ENCODE results near the gene RELA.
"Not testable (repeated sequence)": the region's sequence is repeated elsewhere in the genome, so short reads cannot be mapped to it uniquely, and the experiment has no call there.

Gene RELA

DNA sequence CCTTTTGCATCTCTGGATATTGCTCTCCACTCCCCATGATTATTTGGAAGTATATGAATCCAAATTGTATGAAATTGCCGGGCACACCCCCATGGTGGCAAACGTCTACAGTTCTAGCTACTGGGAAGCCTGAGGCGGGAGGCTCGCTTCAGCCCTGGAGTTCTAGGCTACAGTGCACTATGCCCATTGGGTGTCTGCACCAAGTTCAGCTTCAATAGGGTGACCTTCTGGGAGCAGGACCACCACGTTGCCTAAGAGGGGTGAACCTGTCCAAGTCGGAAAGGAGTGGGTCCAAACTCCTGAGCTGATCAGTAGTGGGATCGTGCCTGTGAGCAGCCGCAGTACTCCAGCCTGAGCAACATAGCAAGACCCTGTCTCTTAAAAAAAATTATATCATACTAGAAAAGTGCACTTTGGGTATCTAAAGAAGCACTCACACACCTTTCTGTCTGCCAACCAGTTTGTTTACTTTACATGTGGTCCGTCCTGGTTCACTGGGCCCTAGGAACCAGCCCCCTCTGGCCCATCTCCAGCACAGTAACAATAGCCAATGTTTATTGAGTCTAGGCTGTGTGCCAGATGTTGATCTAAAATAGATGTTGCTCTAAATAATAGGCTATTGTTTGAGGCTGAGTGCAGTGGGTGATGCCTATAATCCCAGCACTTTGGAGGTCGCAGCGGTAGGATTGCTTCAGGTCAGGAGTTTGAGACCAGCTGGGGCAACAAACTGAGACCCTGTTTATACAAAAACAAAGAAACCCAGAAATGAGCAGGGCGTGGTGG is 32.9 kb upstream of the RELA start:
- H3K36me3 ChIP-seq (replicated peaks) = no peaks in the 10 kb centered on the region
- peak in 1 of 2 experiments; percentile 61 for DNase-seq (ENCODE audit: low spot score in 2 of 2)
- peaks cover 2% of the 10 kb centered on the region; the same call in 1 of the 2 replicates for H3K9me3 ChIP-seq
- peaks cover 6% of the 10 kb centered on the region for H3K4me1 ChIP-seq
- H3K27me3 ChIP-seq (ENCODE audit: low read depth) = no peaks in the 10 kb centered on the region
- in situ Hi-C loops (cut with MboI; ENCODE audit: low sequenced_read_pairs) = no loop called here
- H3K4me3 ChIP-seq = no peak overlapping the region

DNA sequence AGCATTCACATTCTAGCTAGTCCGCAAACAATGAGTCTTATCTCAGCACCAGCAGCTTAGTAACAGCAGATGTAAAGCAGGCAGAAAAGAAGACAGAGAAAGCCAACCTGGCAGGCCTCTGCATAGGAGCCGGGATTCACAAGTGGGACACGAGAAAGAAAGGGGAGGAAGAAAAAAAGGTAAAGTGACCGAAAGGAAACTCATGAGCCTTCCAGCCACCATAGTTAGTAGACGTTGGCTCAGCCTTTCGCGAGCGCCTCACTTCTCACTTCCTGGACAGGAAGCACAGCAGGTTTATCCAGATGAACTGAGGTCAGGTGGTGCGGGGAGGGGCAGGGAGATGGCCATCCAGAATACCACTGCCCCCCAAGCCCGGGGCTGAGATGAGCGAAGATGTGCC is 29.7 kb upstream of the RELA start:
- H3K36me3 ChIP-seq (replicated peaks) = no peaks in the 10 kb centered on the region
- no peaks in the 10 kb centered on the region for H3K9me3 ChIP-seq
- no peak overlapping the region for H3K4me3 ChIP-seq
- in situ Hi-C loops (cut with MboI; ENCODE audit: low sequenced_read_pairs) = no loop called here
- peaks cover 6% of the 10 kb centered on the region for H3K4me1 ChIP-seq
- DNase-seq (ENCODE audit: low spot score in 2 of 2) = no peak
- H3K27me3 ChIP-seq (ENCODE audit: low read depth) = no peaks in the 10 kb centered on the region

- H3K4me3 ChIP-seq; DNase-seq (ENCODE audit: low spot score in 2 of 2); H3K9me3 ChIP-seq; in situ Hi-C loops (cut with MboI; ENCODE audit: low sequenced_read_pairs); H3K4me1 ChIP-seq; H3K36me3 ChIP-seq (replicated peaks); H3K27me3 ChIP-seq (ENCODE audit: low read depth): not testable (repeated sequence)
Observed at GRCh38 chr11:65691847-65692246, 29.1 kb upstream of the RELA start.

DNA sequence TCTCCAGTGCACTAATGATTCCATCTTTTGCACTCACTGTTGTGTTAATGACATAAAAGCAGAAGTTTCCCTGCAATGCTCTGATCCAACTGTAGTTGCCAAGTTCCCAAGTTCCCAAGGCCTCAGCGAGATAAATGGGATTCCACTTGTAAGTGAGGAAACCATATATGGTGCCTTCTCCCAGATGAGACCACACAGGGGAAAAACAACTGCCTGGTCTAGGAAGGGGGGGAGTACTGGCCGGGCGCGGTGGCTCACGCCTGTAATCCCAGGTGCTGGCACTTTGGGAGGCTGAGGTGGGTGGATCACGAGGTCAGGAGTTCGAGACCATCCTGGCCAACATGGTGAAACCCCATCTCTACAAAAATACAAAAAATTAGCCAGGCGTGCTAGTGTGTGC is 23.3 kb upstream of the RELA start:
- DNase-seq (ENCODE audit: low spot score in 2 of 2) = no peak
- in situ Hi-C loops (cut with MboI; ENCODE audit: low sequenced_read_pairs) = no loop called here
- no peaks in the 10 kb centered on the region for H3K36me3 ChIP-seq (replicated peaks)
- H3K27me3 ChIP-seq (ENCODE audit: low read depth) = peaks cover 10% of the 10 kb centered on the region
- H3K9me3 ChIP-seq = no peaks in the 10 kb centered on the region
- no peaks in the 10 kb centered on the region for H3K4me1 ChIP-seq
- H3K4me3 ChIP-seq = no peak overlapping the region

DNA sequence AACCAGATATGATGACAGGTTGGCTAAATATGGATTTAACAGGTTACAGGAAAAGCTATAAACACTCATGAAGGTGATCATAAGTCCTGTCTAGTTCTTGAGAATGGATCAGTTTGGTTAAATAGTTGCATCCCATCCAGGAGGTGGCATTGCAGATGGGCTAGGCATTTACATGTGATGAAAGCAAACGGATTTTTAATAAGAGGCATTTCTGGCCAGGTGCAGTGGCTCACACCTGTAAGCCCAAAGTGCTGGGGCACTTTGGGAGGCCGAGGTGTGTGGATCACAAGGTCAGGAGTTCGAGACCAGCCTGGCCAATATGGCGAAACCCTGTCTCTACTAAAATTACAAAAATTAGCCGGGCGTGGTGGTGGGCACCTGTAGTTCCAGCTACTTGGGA is 20.8 kb upstream of the RELA start:
- H3K9me3 ChIP-seq; H3K36me3 ChIP-seq (replicated peaks); DNase-seq (ENCODE audit: low spot score in 2 of 2); in situ Hi-C loops (cut with MboI; ENCODE audit: low sequenced_read_pairs); H3K4me1 ChIP-seq; H3K4me3 ChIP-seq: not testable (repeated sequence)
- H3K27me3 ChIP-seq (ENCODE audit: low read depth) = peaks cover 10% of the 10 kb centered on the region

- in situ Hi-C loops (cut with MboI; ENCODE audit: low sequenced_read_pairs) = no loop called here
- H3K9me3 ChIP-seq = no peaks in the 10 kb centered on the region
- DNase-seq (ENCODE audit: low spot score in 2 of 2) = no peak
- no peak overlapping the region for H3K4me3 ChIP-seq
- H3K27me3 ChIP-seq (ENCODE audit: low read depth) = peaks cover 10% of the 10 kb centered on the region
- no peaks in the 10 kb centered on the region for H3K4me1 ChIP-seq
- H3K36me3 ChIP-seq (replicated peaks) = no peaks in the 10 kb centered on the region
Observed at GRCh38 chr11:65680192-65680743, 17.6 kb upstream of the RELA start.

DNA sequence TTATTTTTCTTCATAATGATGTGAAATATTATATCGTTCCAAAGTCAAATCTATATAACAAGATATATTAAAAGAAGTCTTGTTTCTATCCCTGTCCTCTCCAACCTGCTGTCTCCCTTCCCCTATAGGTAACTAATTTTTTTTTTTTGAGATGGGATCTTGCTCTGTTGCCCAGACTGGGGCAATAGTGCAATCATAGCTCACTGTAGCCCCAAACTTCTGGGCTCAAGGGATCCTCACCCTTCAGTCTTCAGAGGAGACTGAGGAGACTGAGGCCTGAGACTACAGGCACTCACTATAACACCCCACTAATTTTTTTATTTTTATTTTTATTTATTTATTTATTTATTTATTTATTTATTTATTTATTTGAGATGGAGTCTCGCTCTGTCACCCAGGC is 10.3 kb upstream of the RELA start:
- no peak for DNase-seq (ENCODE audit: low spot score in 2 of 2)
- no peak overlapping the region for H3K4me3 ChIP-seq
- H3K9me3 ChIP-seq = no peaks in the 10 kb centered on the region
- H3K4me1 ChIP-seq = no peaks in the 10 kb centered on the region
- in situ Hi-C loops (cut with MboI; ENCODE audit: low sequenced_read_pairs) = no loop called here
- H3K27me3 ChIP-seq (ENCODE audit: low read depth) = no peaks in the 10 kb centered on the region
- no peaks in the 10 kb centered on the region for H3K36me3 ChIP-seq (replicated peaks)

DNA sequence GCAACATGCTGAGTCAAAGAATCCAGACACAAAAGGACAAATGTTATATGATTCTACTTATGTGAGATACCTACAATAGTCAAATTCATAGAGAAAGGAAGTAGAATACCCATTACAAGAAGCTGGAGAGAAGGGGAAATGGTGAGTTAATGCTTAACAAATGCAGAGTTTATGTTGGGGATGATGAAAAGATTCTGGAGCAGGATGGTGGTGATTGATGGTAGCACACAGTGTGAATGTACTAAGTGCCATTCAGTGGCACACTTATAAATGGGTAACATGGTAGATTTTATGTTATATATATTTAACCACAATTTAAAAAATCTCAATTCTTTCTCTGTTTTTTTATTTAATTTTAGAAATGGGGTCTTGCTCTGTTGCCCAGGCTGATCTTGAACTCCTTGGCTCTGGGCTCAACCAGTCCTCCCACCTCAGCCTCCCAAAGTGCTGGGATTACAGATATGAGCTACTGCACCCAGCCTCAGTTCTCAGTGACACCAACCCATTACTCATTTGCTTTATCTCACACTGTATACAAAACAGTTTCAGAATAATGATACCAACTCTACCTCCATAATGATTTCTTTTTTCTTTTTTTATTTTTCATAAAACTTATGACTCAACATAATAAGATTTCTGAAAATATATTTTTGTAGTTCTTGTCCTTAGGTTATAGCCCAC is 9.6 kb upstream of the RELA start:
- DNase-seq (ENCODE audit: low spot score in 2 of 2) = no peak
- in situ Hi-C loops (cut with MboI; ENCODE audit: low sequenced_read_pairs) = no loop called here
- H3K27me3 ChIP-seq (ENCODE audit: low read depth) = no peaks in the 10 kb centered on the region
- no peaks in the 10 kb centered on the region for H3K4me1 ChIP-seq
- no peaks in the 10 kb centered on the region for H3K36me3 ChIP-seq (replicated peaks)
- H3K4me3 ChIP-seq = no peak overlapping the region
- H3K9me3 ChIP-seq = no peaks in the 10 kb centered on the region

DNA sequence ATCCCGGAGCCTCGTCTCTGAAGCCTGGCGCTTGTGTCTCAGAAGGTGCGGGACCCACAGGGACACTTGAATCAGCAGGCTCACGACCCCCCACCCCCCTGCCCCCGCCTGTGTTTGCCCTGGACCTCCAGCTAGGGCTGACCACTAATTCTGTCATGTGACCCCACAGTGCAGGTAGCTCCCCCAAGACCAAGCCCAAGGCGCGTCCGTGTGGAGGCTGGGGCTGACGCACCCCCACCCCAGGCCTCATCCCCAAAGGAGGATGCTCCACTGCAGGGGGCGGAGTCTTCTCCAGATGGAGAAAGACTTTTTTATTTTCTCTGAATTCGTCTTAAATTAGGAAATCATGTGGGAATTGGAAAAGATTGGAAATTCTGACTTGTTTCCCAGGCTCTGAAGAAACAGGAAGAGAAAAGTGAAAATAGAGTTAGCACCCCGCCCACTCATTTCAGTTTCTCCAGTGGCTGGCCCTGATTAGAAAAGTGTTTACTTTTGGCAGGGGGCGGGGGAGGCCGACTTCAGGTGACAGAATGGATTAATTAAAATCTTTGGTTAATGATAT is 1.0 kb upstream of the RELA start:
- peak overlapping the region; percentile 79 for H3K4me3 ChIP-seq
- peaks cover 3% of the 10 kb centered on the region for H3K4me1 ChIP-seq
- in situ Hi-C loops (cut with MboI; ENCODE audit: low sequenced_read_pairs) = no loop called here
- no peaks in the 10 kb centered on the region for H3K27me3 ChIP-seq (ENCODE audit: low read depth)
- H3K9me3 ChIP-seq = no peaks in the 10 kb centered on the region
- H3K36me3 ChIP-seq (replicated peaks) = peaks cover 28% of the 10 kb centered on the region
- DNase-seq (ENCODE audit: low spot score in 2 of 2) = peak in 1 of 2 experiments; percentile 56

GRCh38 chr11:65662247-65662798 is 393 bp downstream of the RELA start:
- H3K9me3 ChIP-seq = no peaks in the 10 kb centered on the region
- peak overlapping the region; percentile 79 for H3K4me3 ChIP-seq
- peaks cover 41% of the 10 kb centered on the region for H3K36me3 ChIP-seq (replicated peaks)
- in situ Hi-C loops (cut with MboI; ENCODE audit: low sequenced_read_pairs) = no loop called here
- H3K4me1 ChIP-seq = peaks cover 3% of the 10 kb centered on the region
- no peak for DNase-seq (ENCODE audit: low spot score in 2 of 2)
- no peaks in the 10 kb centered on the region for H3K27me3 ChIP-seq (ENCODE audit: low read depth)

DNA sequence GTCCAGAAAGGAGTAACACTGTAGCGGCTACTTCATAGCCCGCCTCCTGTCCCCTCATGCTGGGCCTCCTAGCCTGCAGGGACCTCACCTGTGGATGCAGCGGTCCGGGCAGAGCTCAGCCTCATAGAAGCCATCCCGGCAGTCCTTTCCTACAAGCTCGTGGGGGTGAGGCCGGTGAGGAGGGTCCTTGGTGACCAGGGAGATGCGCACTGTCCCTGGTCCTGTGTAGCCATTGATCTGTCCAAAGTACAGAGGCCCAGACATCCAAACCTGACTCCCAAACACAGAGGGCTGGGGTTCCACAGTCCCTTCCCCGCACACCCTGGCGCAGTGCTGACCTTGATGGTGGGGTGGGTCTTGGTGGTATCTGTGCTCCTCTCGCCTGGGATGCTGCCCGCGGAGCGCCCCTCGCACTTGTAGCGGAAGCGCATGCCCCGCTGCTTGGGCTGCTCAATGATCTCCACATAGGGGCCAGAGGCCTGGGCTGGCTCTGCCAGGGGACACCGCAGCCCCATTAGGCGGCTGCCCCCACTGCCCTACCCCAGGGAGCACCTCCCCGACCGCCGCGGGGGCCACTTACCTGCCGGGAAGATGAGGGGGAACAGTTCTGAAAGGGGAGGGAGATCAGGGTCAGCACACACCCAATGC is 993 bp downstream of the RELA start:
- Histone ChIP-seq H3K4me3 (peak overlapping the region; percentile 79), H3K27me3 (ENCODE audit: low read depth) (no peaks in the 10 kb centered on the region), H3K9me3 (no peaks in the 10 kb centered on the region), H3K36me3 (replicated peaks) (peaks cover 47% of the 10 kb centered on the region), H3K4me1 (peaks cover 3% of the 10 kb centered on the region)
- in situ Hi-C loops (cut with MboI; ENCODE audit: low sequenced_read_pairs) = no loop called here
- DNase-seq (ENCODE audit: low spot score in 2 of 2) = no peak

DNA sequence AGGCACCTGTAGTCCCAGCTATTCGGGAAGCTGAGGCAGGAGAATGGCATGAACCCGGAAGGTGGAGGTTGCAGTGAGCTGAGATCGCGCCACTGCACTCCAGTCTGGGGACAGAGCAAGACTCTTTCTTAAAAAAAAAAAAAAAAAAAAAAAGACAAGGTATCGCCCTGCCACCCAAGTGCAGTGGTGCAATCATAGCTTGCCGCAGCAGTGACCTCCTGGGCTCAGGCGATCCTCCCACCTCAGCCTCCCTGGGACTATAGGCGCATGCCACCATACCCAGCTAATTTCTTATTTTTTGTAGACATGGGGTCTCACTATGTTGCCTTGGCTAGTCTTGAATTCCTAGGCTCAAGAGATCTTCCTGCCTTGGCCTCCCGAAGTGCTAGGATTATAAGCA is 1.8 kb downstream of the RELA start:
- H3K4me1 ChIP-seq; DNase-seq (ENCODE audit: low spot score in 2 of 2); H3K4me3 ChIP-seq; H3K9me3 ChIP-seq; in situ Hi-C loops (cut with MboI; ENCODE audit: low sequenced_read_pairs); H3K27me3 ChIP-seq (ENCODE audit: low read depth): not testable (repeated sequence)
- peaks cover 54% of the 10 kb centered on the region for H3K36me3 ChIP-seq (replicated peaks)

DNA sequence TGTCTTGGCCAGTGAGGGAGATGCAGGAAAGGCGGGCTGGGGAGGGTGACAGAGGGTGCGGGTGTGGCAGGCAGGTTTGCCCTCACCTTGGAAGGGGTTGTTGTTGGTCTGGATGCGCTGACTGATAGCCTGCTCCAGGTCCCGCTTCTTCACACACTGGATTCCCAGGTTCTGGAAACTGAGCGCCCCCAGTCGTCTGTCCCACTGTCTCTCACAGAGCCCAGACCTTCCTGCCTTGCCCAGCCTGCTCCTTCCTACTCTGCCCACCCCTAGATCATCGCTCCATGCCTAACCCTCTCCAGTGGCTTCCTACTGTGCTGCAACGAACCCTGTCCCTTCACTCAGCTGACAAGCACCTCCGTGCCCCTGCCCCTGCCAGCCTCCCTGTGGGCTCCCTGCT is 2.7 kb downstream of the RELA start:
- Histone ChIP-seq H3K27me3 (ENCODE audit: low read depth) (no peaks in the 10 kb centered on the region), H3K9me3 (no peaks in the 10 kb centered on the region), H3K4me1 (peaks cover 3% of the 10 kb centered on the region), H3K36me3 (replicated peaks) (peaks cover 63% of the 10 kb centered on the region), H3K4me3 (no peak overlapping the region)
- no peak for DNase-seq (ENCODE audit: low spot score in 2 of 2)
- in situ Hi-C loops (cut with MboI; ENCODE audit: low sequenced_read_pairs) = no loop called here
